COLO668 (cell line): ENCODE data around the gene SLC50A1.

ENCODE experiments used
- DNase-seq: peaks from one replicate; lab custom pipeline; 2025; ENCODE audit not compliant: unreplicated experiment; lab: John Stamatoyannopoulos, UW

Gene SLC50A1

DNA sequence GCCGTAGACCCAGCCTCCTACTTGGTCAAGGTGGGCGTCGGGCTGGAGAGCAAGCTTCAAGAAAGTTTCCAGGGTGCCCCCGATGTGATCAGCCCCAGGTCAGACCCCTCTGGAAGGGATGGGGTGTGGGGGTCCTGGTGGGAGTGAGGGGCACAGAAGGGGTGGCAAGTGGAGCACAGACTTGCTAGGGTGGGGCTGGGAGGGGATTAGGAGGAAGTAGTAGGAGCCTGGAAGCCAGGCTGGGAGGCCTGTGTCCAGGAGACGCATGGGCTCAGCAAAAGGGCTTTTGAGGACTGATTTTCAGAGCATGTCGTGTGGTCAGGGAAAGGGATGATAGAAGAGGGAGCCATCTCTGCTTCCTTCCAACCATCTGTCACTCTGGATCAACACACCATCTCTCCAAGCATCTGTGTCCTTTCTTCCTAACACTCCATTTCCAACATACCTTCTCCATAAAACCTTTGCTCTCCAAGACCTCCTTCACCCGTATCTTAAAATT is 46.4 kb downstream of the SLC50A1 start:
- DNase-seq, result no peak

DNA sequence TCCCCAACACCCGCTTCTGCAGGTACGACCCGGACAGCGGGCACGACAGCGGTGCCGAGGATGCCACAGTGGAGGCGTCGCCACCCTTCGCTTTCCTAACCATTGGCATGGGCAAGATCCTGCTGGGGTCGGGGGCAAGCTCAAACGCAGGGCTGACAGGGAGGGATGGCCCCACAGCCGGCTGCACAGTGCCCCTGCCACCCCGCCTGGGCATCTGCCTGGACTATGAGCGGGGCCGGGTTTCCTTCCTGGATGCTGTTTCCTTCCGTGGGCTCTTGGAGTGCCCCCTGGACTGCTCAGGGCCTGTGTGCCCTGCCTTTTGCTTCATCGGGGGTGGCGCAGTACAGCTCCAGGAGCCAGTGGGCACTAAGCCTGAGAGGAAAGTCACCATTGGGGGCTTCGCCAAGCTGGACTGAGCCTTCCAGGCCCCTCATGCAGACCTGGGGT is 48.1 kb downstream of the SLC50A1 start:
- DNase-seq, result no peak

DNA sequence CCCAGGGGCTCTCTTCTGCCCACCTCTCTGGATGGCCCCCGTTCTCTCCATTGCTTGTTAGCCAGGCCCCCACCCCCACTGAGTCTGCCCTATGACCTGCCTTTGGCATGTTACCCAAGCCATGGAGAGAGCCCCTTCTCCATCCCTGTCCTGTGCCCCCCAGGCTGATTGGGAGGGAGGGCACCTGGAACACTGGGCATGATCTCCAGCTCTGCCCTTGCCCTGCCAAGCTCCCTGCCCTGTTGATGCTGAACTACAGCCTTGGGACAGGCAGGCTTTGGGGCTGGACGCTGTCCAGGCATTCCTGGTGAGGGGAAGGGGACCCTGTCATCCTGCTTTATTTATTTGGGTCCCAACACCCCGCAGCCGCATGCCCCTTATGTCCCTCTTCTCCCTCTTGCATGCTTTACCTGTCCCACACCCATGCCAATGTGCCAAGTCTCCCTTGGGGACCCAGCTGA is 48.7 kb downstream of the SLC50A1 start:
- DNase-seq, result no peak

DNA sequence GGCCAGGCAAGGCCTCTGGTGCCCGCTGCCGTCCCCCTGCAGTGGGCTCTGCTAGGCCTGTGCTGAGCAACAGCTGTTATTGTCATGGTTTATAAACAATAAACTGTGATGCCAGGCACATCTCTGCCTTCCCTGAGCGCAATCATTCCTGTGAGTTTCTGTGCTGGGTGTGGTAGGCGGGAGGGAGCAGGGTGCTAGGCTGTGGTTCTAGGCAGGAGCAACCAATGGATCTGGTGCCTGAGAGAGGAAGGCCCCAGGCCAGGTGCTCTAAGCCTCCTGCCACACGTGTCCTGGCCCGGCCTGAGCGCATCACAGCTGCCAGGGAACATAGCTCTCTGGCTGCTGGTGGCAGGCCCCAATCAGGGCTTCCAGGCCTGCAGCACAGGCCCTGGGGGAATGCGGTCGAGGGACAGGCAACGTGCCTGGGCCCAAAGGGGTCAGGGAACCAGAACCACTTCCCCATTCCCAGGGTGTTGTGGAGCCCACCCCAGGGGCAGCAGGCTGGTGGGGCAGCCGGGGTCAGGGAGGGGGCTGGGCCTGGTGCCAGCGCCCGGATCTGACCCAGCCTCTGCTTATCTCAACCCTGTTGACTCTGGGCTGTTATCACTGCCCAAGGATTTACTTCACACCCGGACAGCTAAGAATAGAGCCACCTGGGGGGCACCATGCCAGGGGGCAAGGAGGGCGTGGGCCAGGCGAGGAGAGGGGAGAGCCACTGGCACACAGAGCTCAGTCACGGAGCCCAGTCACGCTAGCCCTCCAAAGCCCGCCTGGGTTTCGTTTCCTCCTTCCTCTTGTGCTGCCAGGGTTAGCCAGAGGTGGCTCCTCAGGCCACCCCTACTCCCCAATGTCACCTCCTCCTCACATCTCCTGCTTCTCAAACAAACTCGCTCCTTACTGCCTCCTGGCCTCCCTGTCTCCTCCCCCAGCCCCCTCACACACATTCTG is 49.5 kb downstream of the SLC50A1 start:
- DNase-seq, result peak; percentile 87

DNA sequence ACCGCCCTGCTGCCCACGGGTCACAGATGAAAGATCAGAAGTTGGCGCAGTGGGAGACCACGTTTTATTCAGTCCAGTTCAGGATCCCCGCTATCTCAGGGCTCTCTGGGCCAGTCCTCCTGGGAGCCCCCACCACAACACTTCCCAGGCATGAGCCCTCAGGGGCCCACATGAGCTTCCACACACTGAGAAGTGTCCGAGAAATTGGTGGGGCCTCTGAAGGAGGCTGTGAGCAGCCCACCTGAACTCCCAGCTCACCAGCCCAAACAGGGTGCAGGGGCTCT is 50.1 kb downstream of the SLC50A1 start:
- no peak for DNase-seq

DNA sequence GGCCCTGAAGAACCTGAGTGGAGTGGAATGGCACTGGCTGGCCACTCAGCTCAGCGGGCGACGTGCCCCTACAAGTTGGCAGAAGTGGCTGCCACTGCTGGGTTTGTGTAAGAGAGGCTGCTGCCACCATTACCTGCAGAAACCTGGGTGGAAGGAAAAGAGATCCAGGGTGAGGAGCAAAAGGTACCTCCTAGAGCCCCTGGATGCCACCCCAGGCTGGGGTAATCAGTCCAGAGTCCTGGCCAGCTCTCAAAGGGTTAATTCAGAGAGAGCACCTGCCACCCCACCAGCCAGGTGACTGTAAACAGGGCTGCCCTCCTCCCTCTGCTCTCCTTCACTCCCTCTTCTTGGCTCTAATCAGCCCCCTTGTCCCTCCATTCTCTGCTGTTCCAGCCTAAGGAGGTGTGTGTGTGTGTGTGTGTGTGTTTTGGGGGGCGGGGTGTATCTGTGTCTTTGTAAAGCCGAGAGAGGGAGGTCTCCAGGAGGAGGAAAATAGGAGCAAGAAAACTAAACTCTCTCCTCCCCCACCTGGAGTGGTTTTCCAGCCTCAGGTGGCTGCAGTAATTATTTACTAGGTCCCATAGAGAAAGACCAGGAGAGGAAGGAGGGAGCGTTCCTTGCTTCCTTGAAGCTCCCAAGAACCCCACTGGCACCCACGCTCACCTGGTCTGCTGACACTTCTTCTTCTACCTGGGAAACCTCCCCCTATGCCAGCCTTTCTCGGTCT is 50.6 kb downstream of the SLC50A1 start:
- DNase-seq, result peak; percentile 68

DNA sequence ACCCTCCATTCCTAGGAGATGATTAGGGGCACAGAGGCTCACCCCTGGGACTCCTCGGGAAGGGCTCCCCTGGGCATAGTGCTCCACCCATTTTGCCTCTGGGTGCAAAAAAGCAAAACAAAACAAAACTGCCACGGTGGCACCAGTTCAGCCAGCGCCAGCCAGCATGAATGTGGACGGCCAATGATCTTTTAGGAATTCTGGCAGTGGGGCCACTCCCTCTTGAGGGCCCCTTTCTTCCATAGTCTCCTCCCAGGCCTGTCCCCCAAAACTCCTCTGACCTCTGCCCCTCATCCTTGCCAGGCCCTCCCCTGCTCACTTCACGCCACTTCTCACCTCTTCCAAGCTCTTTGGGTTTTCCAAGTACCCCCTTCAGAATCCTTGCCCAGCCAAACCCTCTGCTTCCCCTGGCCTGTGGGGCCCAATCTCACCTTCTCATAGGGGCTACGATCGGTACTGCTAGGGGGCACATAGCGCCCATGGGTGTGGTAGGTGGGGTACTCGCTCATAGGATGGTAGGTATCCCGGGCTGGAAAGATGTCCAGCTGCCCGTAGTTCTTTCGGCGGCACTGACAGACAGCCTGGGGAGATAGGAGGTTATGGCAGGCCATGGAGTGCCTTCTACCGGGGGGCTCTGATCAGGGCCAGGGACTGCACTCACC is 51.3 kb downstream of the SLC50A1 start:
- DNase-seq, result peak; percentile 64

DNA sequence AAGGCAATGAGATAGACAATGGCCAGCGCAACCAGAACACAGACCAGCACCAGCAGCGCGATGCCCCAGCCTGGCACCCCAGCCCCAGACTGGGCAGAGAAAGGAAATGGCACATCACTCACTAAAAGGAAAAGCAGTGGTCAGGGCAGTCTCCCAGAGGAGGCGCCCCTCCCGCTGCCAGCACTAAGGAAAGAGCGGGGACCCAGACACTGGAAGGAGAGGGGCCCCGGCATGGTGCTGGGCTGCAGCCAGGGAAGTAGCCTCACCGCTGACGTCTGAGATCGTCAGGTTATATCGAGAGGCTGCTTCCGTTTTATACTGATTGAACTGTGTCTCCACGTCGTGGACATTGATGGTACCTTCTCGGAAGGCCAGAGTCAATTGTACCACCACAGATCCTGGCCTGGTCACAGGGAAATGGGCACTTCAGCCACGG is 51.8 kb downstream of the SLC50A1 start:
- peak; percentile 46 for DNase-seq

DNA sequence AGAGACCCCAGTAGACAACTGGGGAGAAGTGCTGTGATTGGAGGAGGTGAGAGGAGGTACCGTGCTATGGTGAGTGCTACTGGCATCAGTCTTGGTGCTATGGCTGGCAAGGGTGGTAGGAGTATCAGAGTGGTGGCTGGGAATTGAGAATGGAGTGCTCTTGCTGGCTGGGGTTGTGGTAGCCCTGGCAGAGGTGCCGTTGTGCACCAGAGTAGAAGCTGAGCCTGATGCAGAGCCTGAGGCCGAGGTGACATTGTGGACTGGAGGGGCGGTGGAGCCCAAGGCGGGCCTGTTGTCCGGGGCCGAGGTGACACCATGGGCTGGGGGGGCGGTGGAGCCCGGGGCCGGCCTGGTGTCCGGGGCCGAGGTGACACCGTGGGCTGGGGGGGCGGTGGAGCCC is 52.6 kb downstream of the SLC50A1 start:
- DNase-seq, result peak; percentile 23
